Hematopoietic multipotent progenitor cell treated with erythropoietin and hydrocortisone succinate and interleukin-3 and kit ligand, for 17 days (in vitro differentiated cells): ENCODE data around the gene LCN6.
"Not testable (repeated sequence)": the region's sequence is repeated elsewhere in the genome, so short reads cannot be mapped to it uniquely, and the experiment has no call there.

Experiments
- DNase-seq: peaks from one replicate; pipeline ENCODE4 v3.0.0-alpha.2; 2015; ENCODE audit warnings: low spot score

The LCN6 gene

GRCh38 chr9:136748201-136748600 lies at the start of gene LCN6:
Gene LCN6 (minus strand): TSS chr9:136748525. CDS start chr9:136748483, 42 bp downstream.
- DNase-seq: no peak

- not testable (repeated sequence) for DNase-seq
These were observed 48.5 kb upstream of the LCN6 start for GRCh38 chr9:136796775-136797347.

GRCh38 chr9:136796238-136796774 lies 48.0 kb upstream of the LCN6 start, which contains the start of gene CCDC183:
Gene CCDC183 (plus strand): TSS chr9:136796338. CDS start chr9:136796398, 60 bp downstream.
- DNase-seq: no peak

- no peak for DNase-seq
These were observed 46.6 kb upstream of the LCN6 start for GRCh38 chr9:136795000-136795348.

- DNase-seq: no peak
These were observed 46.1 kb upstream of the LCN6 start for GRCh38 chr9:136794281-136794999.

GRCh38 chr9:136793086-136793946 lies 45.0 kb upstream of the LCN6 start:
- peak; percentile 55 for DNase-seq

GRCh38 chr9:136792321-136793085 lies 44.2 kb upstream of the LCN6 start:
- DNase-seq: no peak

GRCh38 chr9:136791516-136792276 lies 43.4 kb upstream of the LCN6 start:
- peak; percentile 84 for DNase-seq

GRCh38 chr9:136790640-136791515 lies 42.6 kb upstream of the LCN6 start, which contains the start of gene TMEM141:
Gene TMEM141 (plus strand): TSS chr9:136791344. CDS start chr9:136791371, 27 bp downstream.
- DNase-seq: peak; percentile 99

GRCh38 chr9:136789523-136789937 lies 41.2 kb upstream of the LCN6 start:
- DNase-seq: no peak

- DNase-seq: peak; percentile 19
These were observed 40.6 kb upstream of the LCN6 start for GRCh38 chr9:136788644-136789522.

GRCh38 chr9:136787690-136788400 lies 39.5 kb upstream of the LCN6 start:
- peak; percentile 91 for DNase-seq

- not testable (repeated sequence) for DNase-seq
These were observed 38.7 kb upstream of the LCN6 start for GRCh38 chr9:136786983-136787382.

GRCh38 chr9:136786451-136786850 lies 38.1 kb upstream of the LCN6 start:
- no peak for DNase-seq

- DNase-seq: not testable (repeated sequence)
These were observed 37.4 kb upstream of the LCN6 start for GRCh38 chr9:136785565-136786355.

- no peak for DNase-seq
These were observed 36.7 kb upstream of the LCN6 start for GRCh38 chr9:136784997-136785361.

- DNase-seq: no peak
These were observed 36.1 kb upstream of the LCN6 start for GRCh38 chr9:136784249-136784996.
